IPS DF 19.7 (cell line): ENCODE data around the gene DUSP16.
"Not testable (repeated sequence)": the region's sequence is repeated elsewhere in the genome, so short reads cannot be mapped to it uniquely, and the experiment has no call there.

Experiments
- DNase-seq: peaks from one replicate; pipeline ENCODE4 v3.0.0-alpha.2; 2013; ENCODE audit warnings: low read depth, low spot score

The DUSP16 gene

GRCh38 chr12:12546314-12546772, 16.3 kb downstream of the DUSP16 start:
- no peak for DNase-seq

GRCh38 chr12:12543959-12544358, 18.7 kb downstream of the DUSP16 start:
- no peak for DNase-seq

- no peak for DNase-seq
Observed at GRCh38 chr12:12542964-12543363, 19.7 kb downstream of the DUSP16 start.

- no peak for DNase-seq
Observed at GRCh38 chr12:12542286-12542685, 20.4 kb downstream of the DUSP16 start.

- no peak for DNase-seq
Observed at GRCh38 chr12:12541782-12542181, 20.9 kb downstream of the DUSP16 start.

GRCh38 chr12:12540261-12541013, 22.2 kb downstream of the DUSP16 start:
- no peak for DNase-seq

- DNase-seq, result no peak
Observed at GRCh38 chr12:12539028-12539810, 23.4 kb downstream of the DUSP16 start.

GRCh38 chr12:12538535-12538934, 24.1 kb downstream of the DUSP16 start:
- no peak for DNase-seq

GRCh38 chr12:12537421-12537820, 25.2 kb downstream of the DUSP16 start:
- no peak for DNase-seq

GRCh38 chr12:12534975-12535374, 27.7 kb downstream of the DUSP16 start:
- no peak for DNase-seq

GRCh38 chr12:12534166-12534866, 28.3 kb downstream of the DUSP16 start:
- no peak for DNase-seq

- no peak for DNase-seq
Observed at GRCh38 chr12:12533238-12533829, 29.3 kb downstream of the DUSP16 start.

GRCh38 chr12:12531194-12531593, 31.5 kb downstream of the DUSP16 start:
- no peak for DNase-seq

- no peak for DNase-seq
Observed at GRCh38 chr12:12529783-12530421, 32.8 kb downstream of the DUSP16 start.

- DNase-seq, result no peak
Observed at GRCh38 chr12:12528361-12529270, 34.0 kb downstream of the DUSP16 start.

GRCh38 chr12:12527820-12528296, 34.8 kb downstream of the DUSP16 start:
- no peak for DNase-seq

GRCh38 chr12:12524128-12524527, 38.5 kb downstream of the DUSP16 start:
- no peak for DNase-seq

GRCh38 chr12:12523229-12523628, 39.4 kb downstream of the DUSP16 start:
- DNase-seq, result no peak

GRCh38 chr12:12522657-12523056, 40.0 kb downstream of the DUSP16 start:
- DNase-seq, result not testable (repeated sequence)

GRCh38 chr12:12521888-12522287, 40.8 kb downstream of the DUSP16 start:
- DNase-seq, result no peak
